Memory B cell (primary cell): ENCODE results near the gene CDK11B.
A peak's percentile ranks its signal among the peaks of the same experiment; 100 is the strongest.
"Not testable (repeated sequence)": the region's sequence is repeated elsewhere in the genome, so short reads cannot be mapped to it uniquely, and the experiment has no call there.

Experiments
- ATAC-seq: fragments of 150-1000 bp; cut with Tn5 transposase; 2 replicates; pipeline ENCODE4 v1.10.0; 2021; ENCODE audit warnings: low read depth, mild to moderate bottlenecking, moderate library complexity
- DNase-seq, 2 donors: peaks; one replicate each; pipeline ENCODE4 v3.0.0; 2022; ENCODE audit warnings: low spot score in 2 of 2
- H3K27ac Mint-ChIP-seq: one replicate; pipeline ENCODE4 v1.8.0; 2022; ENCODE audit warnings: mild to moderate bottlenecking, moderate library complexity, mixed read lengths
- H3K27me3 Mint-ChIP-seq: one replicate; pipeline ENCODE4 v1.8.0; 2022; ENCODE audit warnings: mixed read lengths
- H3K36me3 Mint-ChIP-seq: one replicate; pipeline ENCODE4 v1.8.0; 2022; ENCODE audit warnings: mild to moderate bottlenecking, mixed read lengths
- H3K4me1 Mint-ChIP-seq: one replicate; pipeline ENCODE4 v1.8.0; 2022; ENCODE audit warnings: mixed read lengths
- H3K4me3 Mint-ChIP-seq: one replicate; pipeline ENCODE4 v1.8.0; 2022; ENCODE audit warnings: mild to moderate bottlenecking, moderate library complexity, mixed read lengths
- H3K9me3 Mint-ChIP-seq: one replicate; pipeline ENCODE4 v1.8.0; 2022; ENCODE audit warnings: mixed read lengths

The CDK11B gene

GRCh38 chr1:1658583-1659549 is at the start of gene CDK11B:
CDK11B (minus strand) TSS chr1:1659004; CDS start chr1:1657485, 1,519 bp downstream.
- not testable (repeated sequence) for H3K36me3 Mint-ChIP-seq, H3K9me3 Mint-ChIP-seq, H3K4me1 Mint-ChIP-seq, H3K27me3 Mint-ChIP-seq
- ATAC-seq (peak; percentile 89), DNase-seq (peak; percentile 86 to 92)
- peak within 1 kb of the TSS; percentile 98 for H3K27ac Mint-ChIP-seq
- H3K4me3 Mint-ChIP-seq = peak within 1 kb of the TSS; percentile 95

- ATAC-seq, DNase-seq, H3K36me3 Mint-ChIP-seq, H3K4me3 Mint-ChIP-seq, H3K27me3 Mint-ChIP-seq, H3K9me3 Mint-ChIP-seq, H3K4me1 Mint-ChIP-seq, H3K27ac Mint-ChIP-seq: not testable (repeated sequence)
Measured at GRCh38 chr1:1707897-1708296, 49.1 kb upstream of the CDK11B start.

GRCh38 chr1:1707241-1707640 is 48.4 kb upstream of the CDK11B start:
- not testable (repeated sequence) for H3K4me3 Mint-ChIP-seq, H3K4me1 Mint-ChIP-seq, H3K27me3 Mint-ChIP-seq

GRCh38 chr1:1705623-1706022 is 46.8 kb upstream of the CDK11B start:
- not testable (repeated sequence) for H3K4me1 Mint-ChIP-seq, H3K27me3 Mint-ChIP-seq, ATAC-seq, H3K4me3 Mint-ChIP-seq, H3K27ac Mint-ChIP-seq, DNase-seq, H3K9me3 Mint-ChIP-seq, H3K36me3 Mint-ChIP-seq

More at GRCh38 chr1:1707241-1707640, 48.4 kb upstream of the CDK11B start:
- not testable (repeated sequence) for H3K9me3 Mint-ChIP-seq, H3K36me3 Mint-ChIP-seq, ATAC-seq, DNase-seq, H3K27ac Mint-ChIP-seq

GRCh38 chr1:1704284-1704957 is 45.6 kb upstream of the CDK11B start:
- H3K9me3 Mint-ChIP-seq, ATAC-seq, H3K27me3 Mint-ChIP-seq: not testable (repeated sequence)

GRCh38 chr1:1703796-1704195 is 45.0 kb upstream of the CDK11B start:
- peaks cover 2% of the 10 kb centered on the region for H3K36me3 Mint-ChIP-seq
- ATAC-seq = peak; percentile 16
- H3K27me3 Mint-ChIP-seq = no peaks in the 10 kb centered on the region
- no peak for DNase-seq
- no peaks in the 10 kb centered on the region for H3K9me3 Mint-ChIP-seq
- H3K4me1 Mint-ChIP-seq = no peaks in the 10 kb centered on the region
- no peak overlapping the region for H3K27ac Mint-ChIP-seq
- H3K4me3 Mint-ChIP-seq = no peak overlapping the region

More at GRCh38 chr1:1704284-1704957, 45.6 kb upstream of the CDK11B start:
- not testable (repeated sequence) for H3K36me3 Mint-ChIP-seq, H3K27ac Mint-ChIP-seq, DNase-seq, H3K4me3 Mint-ChIP-seq, H3K4me1 Mint-ChIP-seq

GRCh38 chr1:1702506-1702905 is 43.7 kb upstream of the CDK11B start:
- DNase-seq, H3K4me3 Mint-ChIP-seq, H3K27me3 Mint-ChIP-seq, ATAC-seq, H3K27ac Mint-ChIP-seq, H3K9me3 Mint-ChIP-seq, H3K4me1 Mint-ChIP-seq, H3K36me3 Mint-ChIP-seq: not testable (repeated sequence)

- ATAC-seq, H3K4me3 Mint-ChIP-seq, H3K36me3 Mint-ChIP-seq, H3K9me3 Mint-ChIP-seq, H3K27me3 Mint-ChIP-seq, DNase-seq, H3K4me1 Mint-ChIP-seq, H3K27ac Mint-ChIP-seq: not testable (repeated sequence)
Measured at GRCh38 chr1:1700557-1700956, 41.8 kb upstream of the CDK11B start.

GRCh38 chr1:1700067-1700466 is 41.3 kb upstream of the CDK11B start:
- ATAC-seq = peak; percentile 41
- H3K9me3 Mint-ChIP-seq, H3K4me3 Mint-ChIP-seq, H3K27ac Mint-ChIP-seq, H3K4me1 Mint-ChIP-seq, H3K36me3 Mint-ChIP-seq, H3K27me3 Mint-ChIP-seq, DNase-seq: not testable (repeated sequence)

GRCh38 chr1:1699061-1699460 is 40.3 kb upstream of the CDK11B start:
- not testable (repeated sequence) for H3K36me3 Mint-ChIP-seq, H3K4me1 Mint-ChIP-seq, H3K4me3 Mint-ChIP-seq, H3K9me3 Mint-ChIP-seq, ATAC-seq, DNase-seq, H3K27me3 Mint-ChIP-seq, H3K27ac Mint-ChIP-seq

- not testable (repeated sequence) for H3K27me3 Mint-ChIP-seq, H3K4me3 Mint-ChIP-seq, H3K36me3 Mint-ChIP-seq, H3K9me3 Mint-ChIP-seq, DNase-seq, ATAC-seq, H3K4me1 Mint-ChIP-seq, H3K27ac Mint-ChIP-seq
Measured at GRCh38 chr1:1697358-1698183, 38.8 kb upstream of the CDK11B start.

GRCh38 chr1:1696431-1697357 is 37.9 kb upstream of the CDK11B start:
- H3K27me3 Mint-ChIP-seq, DNase-seq, H3K4me3 Mint-ChIP-seq, H3K36me3 Mint-ChIP-seq, H3K4me1 Mint-ChIP-seq, H3K9me3 Mint-ChIP-seq, ATAC-seq, H3K27ac Mint-ChIP-seq: not testable (repeated sequence)
